Aortic smooth muscle cell (primary cell): Measurements from ENCODE around the gene TMEM185B. TPM values are rescaled to one million over a fixed set of nuclear protein-coding genes. Genes with fewer than 3 reads are reported as not detected.

Experiments used
- total RNA-seq: library from RNA; depleted of rRNA; stranded (reverse); fragments of >200 nt; gene quantifications from 2 replicates; pipeline ENCODE4 v1.2.3, GENCODE V29; 2014

TMEM185B gene
- 26.7 and 33.3 TPM in 2 replicates for total RNA-seq

DNA sequence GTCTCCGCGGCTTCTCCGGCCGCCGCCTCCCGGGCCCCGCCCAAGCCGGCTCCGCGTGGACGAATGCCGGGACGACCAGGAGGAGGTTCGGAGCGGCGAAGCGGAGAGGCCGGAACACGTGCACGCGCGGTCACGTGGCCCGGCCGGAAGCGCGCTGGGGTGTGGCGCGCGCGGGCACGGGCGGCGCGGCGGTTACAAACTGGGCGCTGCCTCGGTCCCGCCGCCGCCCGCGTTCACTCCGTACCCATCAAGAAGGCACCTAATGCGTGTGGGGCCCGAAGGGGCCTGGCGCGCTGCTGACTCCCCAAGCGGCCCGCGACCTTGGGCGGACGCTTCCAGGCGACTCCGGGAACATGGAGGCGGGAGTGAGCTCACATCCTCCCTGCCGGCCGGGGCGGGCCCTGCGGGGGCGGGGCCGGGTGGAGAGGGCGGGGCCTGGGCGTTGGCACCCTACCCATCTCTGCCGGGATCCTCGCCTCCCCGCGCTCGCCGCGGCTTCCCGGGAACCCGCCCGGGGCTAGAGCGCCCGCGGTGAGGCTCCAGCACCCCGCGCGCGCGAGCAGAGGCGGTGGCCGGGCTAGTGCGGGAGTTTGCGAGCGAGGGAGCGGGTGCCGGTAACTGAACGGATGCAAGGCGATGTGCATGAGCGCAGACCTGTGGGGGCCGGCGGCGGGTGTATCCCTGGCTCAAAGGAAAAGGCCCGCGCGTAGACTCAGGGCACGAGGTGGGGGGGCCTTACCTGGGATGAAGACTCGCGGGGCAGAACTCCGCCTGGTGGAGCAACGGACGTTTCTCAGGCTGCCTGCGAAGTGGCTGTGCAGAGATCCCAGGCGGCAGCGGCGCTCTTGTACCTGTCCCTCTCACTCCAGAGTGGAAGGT lies at the start of gene TMEM185B:
TMEM185B (minus strand) TSS at position 367 of the 879 bp plus-strand sequence. CDS start 424 bp downstream, outside the sequence.

DNA sequence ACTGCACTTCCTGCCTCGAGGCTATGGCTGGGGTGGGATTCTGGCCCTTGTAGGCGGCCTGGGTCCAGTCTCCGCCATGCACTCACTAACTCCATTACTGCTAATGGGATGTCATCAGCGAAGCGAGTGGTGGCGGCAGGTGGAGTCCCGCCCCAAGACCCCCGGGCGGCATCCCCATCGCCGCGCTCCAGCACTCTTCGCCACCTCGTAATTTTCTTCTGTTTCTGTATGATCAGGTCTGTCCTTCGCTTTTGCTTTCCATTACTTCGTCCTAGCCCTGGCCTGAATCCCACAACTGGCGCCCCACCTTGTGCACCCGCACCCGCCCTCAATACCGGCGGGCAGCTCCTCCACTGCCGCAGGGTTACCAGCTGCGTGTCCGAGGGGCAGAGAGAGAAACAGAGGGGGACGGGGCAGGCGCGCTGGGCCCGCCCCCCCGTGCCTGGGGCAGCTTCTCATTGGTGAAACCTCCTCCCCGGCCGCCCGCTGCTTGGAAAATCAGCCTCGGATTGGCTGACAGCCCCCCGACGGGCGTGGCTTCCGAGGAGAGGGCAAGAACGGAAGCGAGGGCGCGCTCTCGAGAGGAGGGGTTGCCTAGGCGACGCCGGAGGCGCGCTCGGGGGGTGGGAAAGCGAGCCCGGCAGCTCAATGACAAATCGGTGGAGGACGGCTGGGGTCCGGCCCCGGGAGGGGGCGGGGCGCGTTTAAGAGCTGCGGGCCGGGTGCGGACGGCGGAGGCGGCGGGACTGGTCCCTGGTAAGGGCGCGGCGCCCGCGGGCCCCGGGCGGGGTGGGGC lies 29.2 kb upstream of the TMEM185B start, which contains the start of gene RALB:
RALB (plus strand) TSS at position 628 of the 796 bp plus-strand sequence. CDS start 25,813 bp downstream, outside the sequence.

Other genes with a start within 250 kb of the TMEM185B start
- 3.4 and 3.8 TPM in 2 replicates for gene EPB41L5, start 210.3 kb downstream of the TMEM185B start, total RNA-seq
- 62.6 and 83.4 TPM in 2 replicates for gene RALB, start 29.5 kb upstream of the TMEM185B start, total RNA-seq
- gene INHBB, start 122.7 kb upstream of the TMEM185B start, total RNA-seq: 0.12 and 0.13 TPM in 2 replicates